Measurements from ENCODE around the gene BCL11B.

Gene BCL11B

GRCh38 chr14:99267381-99267780 is 4.6 kb downstream of the BCL11B start:
- DNase-seq: no peak

GRCh38 chr14:99266181-99267178 is 5.5 kb downstream of the BCL11B start:
- peak; percentile 61 for DNase-seq

- DNase-seq: no peak
Observed at GRCh38 chr14:99265571-99265970, 6.4 kb downstream of the BCL11B start.

- DNase-seq: no peak
Observed at GRCh38 chr14:99264691-99265450, 7.1 kb downstream of the BCL11B start.

- DNase-seq: no peak
Observed at GRCh38 chr14:99263564-99264330, 8.2 kb downstream of the BCL11B start.

GRCh38 chr14:99262977-99263448 is 9.0 kb downstream of the BCL11B start:
- no peak for DNase-seq

GRCh38 chr14:99261912-99262787 is 9.8 kb downstream of the BCL11B start:
- DNase-seq: peak; percentile 63

GRCh38 chr14:99260587-99261551 is 11.1 kb downstream of the BCL11B start:
- no peak for DNase-seq

GRCh38 chr14:99260116-99260515 is 11.9 kb downstream of the BCL11B start:
- DNase-seq: no peak

- DNase-seq: no peak
Observed at GRCh38 chr14:99258876-99259726, 12.9 kb downstream of the BCL11B start.

GRCh38 chr14:99258341-99258861 is 13.6 kb downstream of the BCL11B start:
- no peak for DNase-seq

GRCh38 chr14:99257673-99258221 is 14.2 kb downstream of the BCL11B start:
- DNase-seq: no peak

- DNase-seq: no peak
Observed at GRCh38 chr14:99257122-99257672, 14.8 kb downstream of the BCL11B start.

- no peak for DNase-seq
Observed at GRCh38 chr14:99256483-99256874, 15.5 kb downstream of the BCL11B start.

- DNase-seq: no peak
Observed at GRCh38 chr14:99255621-99256482, 16.1 kb downstream of the BCL11B start.

GRCh38 chr14:99254328-99255009 is 17.5 kb downstream of the BCL11B start:
- no peak for DNase-seq

- no peak for DNase-seq
Observed at GRCh38 chr14:99253890-99254289, 18.1 kb downstream of the BCL11B start.
